HAP-1 (cell line): ENCODE data around the gene SPON2.

Source experiments
- DNase-seq, 2 experiments: peaks; one replicate each; pipeline ENCODE4 v3.0.0-alpha.2; 2016 to 2020; ENCODE audit warnings: low spot score in 2 of 2
- H3K27me3 ChIP-seq: fragments of 250-450 bp; sonication (Bioruptor Pico); 2 replicates; pipeline ENCODE4 v1.5.1; 2020; ENCODE audit warnings: low read depth, mild to moderate bottlenecking, moderate library complexity
- H3K36me3 ChIP-seq: fragments of 250-450 bp; sonication (Bioruptor Pico); replicated peaks from 2 replicates; pipeline ENCODE4 v1.5.1; 2020; ENCODE audit warnings: mild to moderate bottlenecking
- H3K4me1 ChIP-seq: fragments of 250-450 bp; sonication (Bioruptor Pico); 2 replicates; pipeline ENCODE4 v1.5.1; 2020; ENCODE audit warnings: mild to moderate bottlenecking
- H3K4me3 ChIP-seq: fragments of 250-450 bp; sonication (Bioruptor Pico); 2 replicates; pipeline ENCODE4 v1.5.1; 2020; ENCODE audit warnings: mild to moderate bottlenecking, moderate library complexity
- H3K9me3 ChIP-seq: fragments of 250-450 bp; sonication (Bioruptor Pico); 2 replicates; pipeline ENCODE4 v1.5.1; 2020; ENCODE audit warnings: mild to moderate bottlenecking, moderate library complexity
- in situ Hi-C: fragments of 300-500 bp; cut with MboI; formaldehyde crosslinking; loops from 3 replicates; pipeline ENCODE4 v1.14.3; 2020; ENCODE audit warnings: low sequenced_read_pairs, inconsistent platforms, mixed read lengths

SPON2 gene

GRCh38 chr4:1194010-1194900 is 21.9 kb upstream of the SPON2 start:
- Histone ChIP-seq H3K9me3 (no peaks in the 10 kb centered on the region), H3K4me1 (no peaks in the 10 kb centered on the region), H3K27me3 (no peaks in the 10 kb centered on the region), H3K4me3 (no peak overlapping the region), H3K36me3 (no peaks in the 10 kb centered on the region)
- in situ Hi-C loops, result no loop called here
- DNase-seq, result no peak

- no peaks in the 10 kb centered on the region for H3K36me3 ChIP-seq
- peaks cover 2% of the 10 kb centered on the region; the same call in 1 of the 2 replicates for H3K27me3 ChIP-seq
- H3K4me1 ChIP-seq, result no peaks in the 10 kb centered on the region
- DNase-seq, result peak in 1 of 2 experiments; percentile 6
- H3K9me3 ChIP-seq, result no peaks in the 10 kb centered on the region
- no peak overlapping the region for H3K4me3 ChIP-seq
- in situ Hi-C loops, result no loop called here
Measured at GRCh38 chr4:1193206-1194009, 21.0 kb upstream of the SPON2 start.

GRCh38 chr4:1192493-1193205 is 20.3 kb upstream of the SPON2 start:
- H3K9me3 ChIP-seq, result no peaks in the 10 kb centered on the region
- DNase-seq, result no peak

GRCh38 chr4:1192091-1192492 is 19.7 kb upstream of the SPON2 start:
- H3K27me3 ChIP-seq, result peaks cover 4% of the 10 kb centered on the region; the same call in 1 of the 2 replicates
- no peak overlapping the region for H3K4me3 ChIP-seq
- no peak for DNase-seq
- no peaks in the 10 kb centered on the region for H3K9me3 ChIP-seq
- no peaks in the 10 kb centered on the region for H3K4me1 ChIP-seq
- H3K36me3 ChIP-seq, result no peaks in the 10 kb centered on the region
- in situ Hi-C loops, result no loop called here

More at GRCh38 chr4:1192493-1193205, 20.3 kb upstream of the SPON2 start:
- in situ Hi-C loops, result no loop called here
- H3K36me3 ChIP-seq, result no peaks in the 10 kb centered on the region
- H3K27me3 ChIP-seq, result peaks cover 4% of the 10 kb centered on the region; the same call in 1 of the 2 replicates
- no peaks in the 10 kb centered on the region for H3K4me1 ChIP-seq
- no peak overlapping the region for H3K4me3 ChIP-seq

GRCh38 chr4:1191621-1192020 is 19.2 kb upstream of the SPON2 start:
- Histone ChIP-seq H3K4me1 (no peaks in the 10 kb centered on the region), H3K9me3 (no peaks in the 10 kb centered on the region), H3K36me3 (no peaks in the 10 kb centered on the region), H3K27me3 (peaks cover 9% of the 10 kb centered on the region), H3K4me3 (no peak overlapping the region)
- no peak for DNase-seq
- in situ Hi-C loops, result no loop called here

GRCh38 chr4:1187182-1187581 is 14.8 kb upstream of the SPON2 start:
- Histone ChIP-seq H3K9me3 (no peaks in the 10 kb centered on the region), H3K4me3 (no peak overlapping the region), H3K36me3 (no peaks in the 10 kb centered on the region), H3K4me1 (no peaks in the 10 kb centered on the region), H3K27me3 (peaks cover 14% of the 10 kb centered on the region)
- in situ Hi-C loops, result no loop called here
- DNase-seq, result no peak

- Histone ChIP-seq H3K4me3 (no peak overlapping the region), H3K9me3 (0 out of 2 replicates have a peak, but pooled peaks cover 2% of the 10 kb centered on the region)
Measured at GRCh38 chr4:1183985-1184773, 11.8 kb upstream of the SPON2 start.

GRCh38 chr4:1182313-1182712 is 9.9 kb upstream of the SPON2 start:
- H3K4me3 ChIP-seq, result no peak overlapping the region
- no peaks in the 10 kb centered on the region for H3K36me3 ChIP-seq
- DNase-seq, result no peak
- in situ Hi-C loops, result no loop called here
- peaks cover 10% of the 10 kb centered on the region for H3K27me3 ChIP-seq
- H3K9me3 ChIP-seq, result 0 out of 2 replicates have a peak, but pooled peaks cover 2% of the 10 kb centered on the region
- no peaks in the 10 kb centered on the region for H3K4me1 ChIP-seq

More at GRCh38 chr4:1183985-1184773, 11.8 kb upstream of the SPON2 start:
- in situ Hi-C loops, result no loop called here
- H3K36me3 ChIP-seq, result no peaks in the 10 kb centered on the region
- no peaks in the 10 kb centered on the region for H3K4me1 ChIP-seq
- no peak for DNase-seq
- peaks cover 14% of the 10 kb centered on the region for H3K27me3 ChIP-seq

GRCh38 chr4:1180663-1181062 is 8.3 kb upstream of the SPON2 start:
- Histone ChIP-seq H3K36me3 (no peaks in the 10 kb centered on the region), H3K4me1 (no peaks in the 10 kb centered on the region), H3K9me3 (0 out of 2 replicates have a peak, but pooled peaks cover 2% of the 10 kb centered on the region), H3K4me3 (no peak overlapping the region), H3K27me3 (peaks cover 5% of the 10 kb centered on the region)
- no peak for DNase-seq
- in situ Hi-C loops, result no loop called here

GRCh38 chr4:1179976-1180375 is 7.6 kb upstream of the SPON2 start:
- H3K4me3 ChIP-seq, result no peak overlapping the region
- peaks cover 5% of the 10 kb centered on the region for H3K27me3 ChIP-seq
- in situ Hi-C loops, result no loop called here
- no peaks in the 10 kb centered on the region for H3K4me1 ChIP-seq
- no peak for DNase-seq
- 0 out of 2 replicates have a peak, but pooled peaks cover 2% of the 10 kb centered on the region for H3K9me3 ChIP-seq
- no peaks in the 10 kb centered on the region for H3K36me3 ChIP-seq

- Histone ChIP-seq H3K4me1 (no peaks in the 10 kb centered on the region), H3K4me3 (no peak overlapping the region)
Measured at GRCh38 chr4:1179089-1179441, 6.7 kb upstream of the SPON2 start.

GRCh38 chr4:1178300-1179088 is 6.1 kb upstream of the SPON2 start:
- Histone ChIP-seq H3K4me1 (no peaks in the 10 kb centered on the region), H3K27me3 (peaks cover 3% of the 10 kb centered on the region), H3K9me3 (0 out of 2 replicates have a peak, but pooled peaks cover 2% of the 10 kb centered on the region), H3K4me3 (no peak overlapping the region), H3K36me3 (no peaks in the 10 kb centered on the region)
- in situ Hi-C loops, result no loop called here
- no peak for DNase-seq

More at GRCh38 chr4:1179089-1179441, 6.7 kb upstream of the SPON2 start:
- H3K9me3 ChIP-seq, result 0 out of 2 replicates have a peak, but pooled peaks cover 2% of the 10 kb centered on the region
- no peak for DNase-seq
- H3K36me3 ChIP-seq, result no peaks in the 10 kb centered on the region
- in situ Hi-C loops, result no loop called here
- H3K27me3 ChIP-seq, result peaks cover 5% of the 10 kb centered on the region
